HG02870 (cell line): ENCODE results near the gene COBL.

ENCODE experiments used
- ATAC-seq: cut with Tn5 transposase; IDR thresholded peaks from one replicate; pipeline ENCODE4 v1.9.1; 2021; ENCODE audit warnings: mild to moderate bottlenecking, moderate library complexity; ENCODE audit not compliant: unreplicated experiment

The COBL gene

GRCh38 chr7:51255536-51256208 is 60.9 kb downstream of the COBL start:
- no peak for ATAC-seq

GRCh38 chr7:51255036-51255435 is 61.6 kb downstream of the COBL start:
- ATAC-seq = no peak

- no peak for ATAC-seq
Observed at GRCh38 chr7:51253157-51253556, 63.5 kb downstream of the COBL start.

GRCh38 chr7:51251290-51251689 is 65.3 kb downstream of the COBL start:
- no peak for ATAC-seq

GRCh38 chr7:51250512-51250911 is 66.1 kb downstream of the COBL start:
- ATAC-seq = no peak

- ATAC-seq = no peak
Observed at GRCh38 chr7:51249991-51250390, 66.6 kb downstream of the COBL start.

GRCh38 chr7:51249187-51249945 is 67.2 kb downstream of the COBL start:
- no peak for ATAC-seq

GRCh38 chr7:51246258-51247245 is 70.1 kb downstream of the COBL start:
- ATAC-seq = no peak

- ATAC-seq = no peak
Observed at GRCh38 chr7:51244885-51245284, 71.7 kb downstream of the COBL start.

- ATAC-seq = no peak
Observed at GRCh38 chr7:51244053-51244452, 72.6 kb downstream of the COBL start.

GRCh38 chr7:51243631-51244030 is 73.0 kb downstream of the COBL start:
- no peak for ATAC-seq

GRCh38 chr7:51242881-51243518 is 73.6 kb downstream of the COBL start:
- no peak for ATAC-seq

GRCh38 chr7:51242007-51242691 is 74.5 kb downstream of the COBL start:
- no peak for ATAC-seq

- no peak for ATAC-seq
Observed at GRCh38 chr7:51240868-51241267, 75.7 kb downstream of the COBL start.

GRCh38 chr7:51239691-51240090 is 76.9 kb downstream of the COBL start:
- no peak for ATAC-seq

- no peak for ATAC-seq
Observed at GRCh38 chr7:51238981-51239495, 77.6 kb downstream of the COBL start.

GRCh38 chr7:51237446-51238133 is 79.0 kb downstream of the COBL start:
- no peak for ATAC-seq

- ATAC-seq = no peak
Observed at GRCh38 chr7:51236470-51237132, 80.0 kb downstream of the COBL start.
